ENCODE data around the gene KLF1. TPM values are rescaled to one million over a fixed set of nuclear protein-coding genes. Genes with fewer than 3 reads are reported as not detected.

Gene KLF1
- total and polyA plus RNA-seq, 10 of the 15 experiments (the other 5 are each of a cell fraction or from before 2014, with no cell fraction given): 0.04 to 0.38 (median 0.08) TPM; not detected in 3

DNA sequence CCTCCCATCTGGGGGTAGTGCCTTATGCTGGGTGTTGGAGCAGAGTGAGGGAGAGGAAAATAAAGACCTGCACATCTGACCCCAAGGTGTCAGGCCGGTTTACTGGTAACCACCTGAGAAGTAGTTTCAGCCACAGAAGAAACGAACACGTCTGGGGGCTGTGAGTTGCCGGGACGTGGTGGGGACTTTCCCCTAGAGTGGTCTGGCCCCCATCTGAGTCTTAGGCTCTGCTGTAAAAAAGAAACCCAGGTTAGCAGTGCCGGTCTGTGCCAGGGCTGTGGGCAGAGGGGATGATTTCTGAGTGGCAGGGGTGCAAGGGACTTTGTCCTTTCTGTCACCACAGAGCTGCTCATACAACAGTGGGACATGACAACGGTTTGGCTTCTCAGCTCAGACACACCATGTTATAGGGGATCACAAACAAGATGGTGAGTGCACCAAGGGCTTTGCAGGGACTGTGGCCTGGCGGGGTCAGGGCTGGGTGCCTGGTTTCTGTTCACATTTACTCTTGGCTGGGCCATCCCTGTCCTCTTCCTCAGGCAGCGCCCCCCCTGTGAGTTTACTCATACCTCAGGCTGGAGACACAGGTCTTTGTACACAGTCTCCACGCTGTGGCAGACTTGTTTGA, 13.0 kb upstream of the KLF1 start:
- CTCF ChIA-PET: interaction anchor here (0.9 to 6.0 kb wide), 15 partner anchors 10 to 256 kb away, joined by 3 to 41 read pairs (median 4); partner anchors contain the start of genes DNASE2, GCDH, JUNB and SYCE2
- peak; percentile 61 for DNase-seq (ENCODE audit: low read depth, low spot score)
- RAD21 ChIA-PET (ENCODE audit: unreplicated experiment): interaction anchor here (1.0 to 3.1 kb wide), 7 partner anchors 10 to 65 kb away, joined by 4 to 21 read pairs (median 11); partner anchors contain the start of genes CALR, DNASE2, FARSA and GCDH
- Histone ChIP-seq H3K9me3 (replicated peaks; ENCODE audit: control insufficient read depth, insufficient read depth, low read length) (no peaks in the 10 kb centered on the region), H4K20me1 (ENCODE audit: control insufficient read depth, insufficient read depth) (no peaks in the 10 kb centered on the region), H3K36me3 (ENCODE audit: control insufficient read depth in 2 of 2, insufficient read depth in 2 of 2, low read length in 1 of 2) (peaks cover 6 to 18% of the 10 kb centered on the region in 2 experiments), H3K4me1 (ENCODE audit: control insufficient read depth, insufficient read depth, low read length) (peaks cover 15% of the 10 kb centered on the region), H3K4me3 (peak overlapping the region; percentile 9; the same call in 1 of the 2 replicates), H3K27me3 (replicated peaks in 1 of 2; ENCODE audit: control insufficient read depth in 2 of 2, insufficient read depth in 2 of 2, low read length in 1 of 2) (no peaks in the 10 kb centered on the region), H3K79me2 (ENCODE audit: control insufficient read depth, insufficient read depth, low read length) (no peaks in the 10 kb centered on the region), H2AFZ (ENCODE audit: control insufficient read depth, low read depth, low read length) (no peak overlapping the region), H3K27ac (ENCODE audit: control insufficient read depth, insufficient read depth) (peak overlapping the region; percentile 4; the same call in 1 of the 2 replicates), H3K9ac (ENCODE audit: control insufficient read depth, insufficient read depth, low read length) (no peak overlapping the region), H3K4me2 (ENCODE audit: control insufficient read depth, insufficient read depth) (peak overlapping the region; percentile 80)
- peak; percentile 92 for FAIRE-seq
- SMC1A ChIA-PET (ENCODE audit: uncharacterized antibody, unreplicated experiment): interaction anchor here (0.7 to 2.9 kb wide), 9 partner anchors 9 to 65 kb away, joined by 3 to 19 read pairs (median 5); partner anchors contain the start of genes FARSA, GCDH and KLF1
- 0% methylated on average over 10 of the region's 10 CpGs for WGBS (ENCODE audit: insufficient coverage, insufficient replicate concordance, low lambda C conversion rate, missing lambda C conversion rate)
- POLR2A ChIA-PET: interaction anchor here (0.5 to 3.2 kb wide), 8 partner anchors 9 to 287 kb away, joined by 3 to 13 read pairs (median 3); partner anchors contain the start of genes CALR, FARSA, GCDH and SYCE2
- in situ Hi-C loops (cut with MboI) (no loop called here), intact Hi-C loops (cut with micrococcal nuclease; ENCODE audit: unreplicated experiment) (no loop called here)
- peak; percentile 97 for ATAC-seq
- no TSS peak for BruUV-seq (replicated peaks)
- TF ChIP-seq MXI1 (IDR thresholded peaks at IDR 0.05; ENCODE audit: low read depth, low read length): 0 out of 2 replicates have a peak, but pooled peaks have one; percentile 29
- TF ChIP-seq, protein P1, sequence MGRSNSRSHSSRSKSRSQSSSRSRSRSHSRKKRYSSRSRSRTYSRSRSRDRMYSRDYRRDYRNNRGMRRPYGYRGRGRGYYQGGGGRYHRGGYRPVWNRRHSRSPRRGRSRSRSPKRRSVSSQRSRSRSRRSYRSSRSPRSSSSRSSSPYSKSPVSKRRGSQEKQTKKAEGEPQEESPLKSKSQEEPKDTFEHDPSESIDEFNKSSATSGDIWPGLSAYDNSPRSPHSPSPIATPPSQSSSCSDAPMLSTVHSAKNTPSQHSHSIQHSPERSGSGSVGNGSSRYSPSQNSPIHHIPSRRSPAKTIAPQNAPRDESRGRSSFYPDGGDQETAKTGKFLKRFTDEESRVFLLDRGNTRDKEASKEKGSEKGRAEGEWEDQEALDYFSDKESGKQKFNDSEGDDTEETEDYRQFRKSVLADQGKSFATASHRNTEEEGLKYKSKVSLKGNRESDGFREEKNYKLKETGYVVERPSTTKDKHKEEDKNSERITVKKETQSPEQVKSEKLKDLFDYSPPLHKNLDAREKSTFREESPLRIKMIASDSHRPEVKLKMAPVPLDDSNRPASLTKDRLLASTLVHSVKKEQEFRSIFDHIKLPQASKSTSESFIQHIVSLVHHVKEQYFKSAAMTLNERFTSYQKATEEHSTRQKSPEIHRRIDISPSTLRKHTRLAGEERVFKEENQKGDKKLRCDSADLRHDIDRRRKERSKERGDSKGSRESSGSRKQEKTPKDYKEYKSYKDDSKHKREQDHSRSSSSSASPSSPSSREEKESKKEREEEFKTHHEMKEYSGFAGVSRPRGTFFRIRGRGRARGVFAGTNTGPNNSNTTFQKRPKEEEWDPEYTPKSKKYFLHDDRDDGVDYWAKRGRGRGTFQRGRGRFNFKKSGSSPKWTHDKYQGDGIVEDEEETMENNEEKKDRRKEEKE (IDR thresholded peaks at IDR 0.05): no peak
- peak; percentile 38; the same call in 1 of the 2 replicates for TF ChIP-seq CREB1 (IDR thresholded peaks at IDR 0.05; ENCODE audit: low read depth)
- no peak for TF ChIP-seq MEF2A (IDR thresholded peaks at IDR 0.05; ENCODE audit: insufficient read depth, low read depth, low read length)
- TF ChIP-seq MYC (IDR thresholded peaks at IDR 0.05; ENCODE audit: insufficient read depth, insufficient read length, insufficient replicate concordance, low read length, severe bottlenecking): no peak
- TF ChIP-seq MTA2 (IDR thresholded peaks at IDR 0.05; ENCODE audit: low read depth): peak; percentile 86
- TF ChIP-seq HDGF (IDR thresholded peaks at IDR 0.05): peak; percentile 57; the same call in 1 of the 2 replicates
- TF ChIP-seq, protein P2, sequence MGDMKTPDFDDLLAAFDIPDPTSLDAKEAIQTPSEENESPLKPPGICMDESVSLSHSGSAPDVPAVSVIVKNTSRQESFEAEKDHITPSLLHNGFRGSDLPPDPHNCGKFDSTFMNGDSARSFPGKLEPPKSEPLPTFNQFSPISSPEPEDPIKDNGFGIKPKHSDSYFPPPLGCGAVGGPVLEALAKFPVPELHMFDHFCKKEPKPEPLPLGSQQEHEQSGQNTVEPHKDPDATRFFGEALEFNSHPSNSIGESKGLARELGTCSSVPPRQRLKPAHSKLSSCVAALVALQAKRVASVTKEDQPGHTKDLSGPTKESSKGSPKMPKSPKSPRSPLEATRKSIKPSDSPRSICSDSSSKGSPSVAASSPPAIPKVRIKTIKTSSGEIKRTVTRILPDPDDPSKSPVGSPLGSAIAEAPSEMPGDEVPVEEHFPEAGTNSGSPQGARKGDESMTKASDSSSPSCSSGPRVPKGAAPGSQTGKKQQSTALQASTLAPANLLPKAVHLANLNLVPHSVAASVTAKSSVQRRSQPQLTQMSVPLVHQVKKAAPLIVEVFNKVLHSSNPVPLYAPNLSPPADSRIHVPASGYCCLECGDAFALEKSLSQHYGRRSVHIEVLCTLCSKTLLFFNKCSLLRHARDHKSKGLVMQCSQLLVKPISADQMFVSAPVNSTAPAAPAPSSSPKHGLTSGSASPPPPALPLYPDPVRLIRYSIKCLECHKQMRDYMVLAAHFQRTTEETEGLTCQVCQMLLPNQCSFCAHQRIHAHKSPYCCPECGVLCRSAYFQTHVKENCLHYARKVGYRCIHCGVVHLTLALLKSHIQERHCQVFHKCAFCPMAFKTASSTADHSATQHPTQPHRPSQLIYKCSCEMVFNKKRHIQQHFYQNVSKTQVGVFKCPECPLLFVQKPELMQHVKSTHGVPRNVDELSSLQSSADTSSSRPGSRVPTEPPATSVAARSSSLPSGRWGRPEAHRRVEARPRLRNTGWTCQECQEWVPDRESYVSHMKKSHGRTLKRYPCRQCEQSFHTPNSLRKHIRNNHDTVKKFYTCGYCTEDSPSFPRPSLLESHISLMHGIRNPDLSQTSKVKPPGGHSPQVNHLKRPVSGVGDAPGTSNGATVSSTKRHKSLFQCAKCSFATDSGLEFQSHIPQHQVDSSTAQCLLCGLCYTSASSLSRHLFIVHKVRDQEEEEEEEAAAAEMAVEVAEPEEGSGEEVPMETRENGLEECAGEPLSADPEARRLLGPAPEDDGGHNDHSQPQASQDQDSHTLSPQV (IDR thresholded peaks at IDR 0.05): no peak
- TF ChIP-seq CBX5 (IDR thresholded peaks at IDR 0.05; ENCODE audit: low read depth): no peak
- TF ChIP-seq, protein P3, sequence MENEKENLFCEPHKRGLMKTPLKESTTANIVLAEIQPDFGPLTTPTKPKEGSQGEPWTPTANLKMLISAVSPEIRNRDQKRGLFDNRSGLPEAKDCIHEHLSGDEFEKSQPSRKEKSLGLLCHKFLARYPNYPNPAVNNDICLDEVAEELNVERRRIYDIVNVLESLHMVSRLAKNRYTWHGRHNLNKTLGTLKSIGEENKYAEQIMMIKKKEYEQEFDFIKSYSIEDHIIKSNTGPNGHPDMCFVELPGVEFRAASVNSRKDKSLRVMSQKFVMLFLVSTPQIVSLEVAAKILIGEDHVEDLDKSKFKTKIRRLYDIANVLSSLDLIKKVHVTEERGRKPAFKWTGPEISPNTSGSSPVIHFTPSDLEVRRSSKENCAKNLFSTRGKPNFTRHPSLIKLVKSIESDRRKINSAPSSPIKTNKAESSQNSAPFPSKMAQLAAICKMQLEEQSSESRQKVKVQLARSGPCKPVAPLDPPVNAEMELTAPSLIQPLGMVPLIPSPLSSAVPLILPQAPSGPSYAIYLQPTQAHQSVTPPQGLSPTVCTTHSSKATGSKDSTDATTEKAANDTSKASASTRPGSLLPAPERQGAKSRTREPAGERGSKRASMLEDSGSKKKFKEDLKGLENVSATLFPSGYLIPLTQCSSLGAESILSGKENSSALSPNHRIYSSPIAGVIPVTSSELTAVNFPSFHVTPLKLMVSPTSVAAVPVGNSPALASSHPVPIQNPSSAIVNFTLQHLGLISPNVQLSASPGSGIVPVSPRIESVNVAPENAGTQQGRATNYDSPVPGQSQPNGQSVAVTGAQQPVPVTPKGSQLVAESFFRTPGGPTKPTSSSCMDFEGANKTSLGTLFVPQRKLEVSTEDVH (IDR thresholded peaks at IDR 0.05; ENCODE audit: low read depth, partially characterized antibody): no peak
- peak; percentile 58; the same call in 1 of the 2 replicates for TF ChIP-seq CREM (IDR thresholded peaks at IDR 0.05; ENCODE audit: low read depth)
- peak; percentile 45; the same call in 1 of the 2 replicates for TF ChIP-seq NFIC (IDR thresholded peaks at IDR 0.05; ENCODE audit: low read depth, low read length)
